Nephron progenitor cell (in vitro differentiated cells): ENCODE measurements around the gene SPSB2.
A peak's percentile ranks its signal among the peaks of the same experiment; 100 is the strongest.
"Not testable (repeated sequence)": the region's sequence is repeated elsewhere in the genome, so short reads cannot be mapped to it uniquely, and the experiment has no call there.

Experiments
- DNase-seq: peaks from one replicate; pipeline ENCODE4 v3.0.0; 2021
- H3K27ac Mint-ChIP-seq: 2 replicates; pipeline ENCODE4 v1.8.0; 2021; ENCODE audit warnings: mild to moderate bottlenecking, moderate library complexity, mixed read lengths
- H3K27me3 Mint-ChIP-seq: 2 replicates; pipeline ENCODE4 v1.8.0; 2021; ENCODE audit warnings: mild to moderate bottlenecking, low read depth, mixed read lengths; ENCODE audit not compliant: poor library complexity
- H3K36me3 Mint-ChIP-seq: 2 replicates; pipeline ENCODE4 v1.8.0; 2021; ENCODE audit warnings: low read depth, mixed read lengths
- H3K4me1 Mint-ChIP-seq: 2 replicates; pipeline ENCODE4 v1.8.0; 2021; ENCODE audit warnings: mixed read lengths
- H3K4me3 Mint-ChIP-seq: 2 replicates; pipeline ENCODE4 v1.8.0; 2021; ENCODE audit warnings: mild to moderate bottlenecking, moderate library complexity, mixed read lengths
- H3K9me3 Mint-ChIP-seq: 2 replicates; pipeline ENCODE4 v1.8.0; 2021; ENCODE audit warnings: mild to moderate bottlenecking, moderate library complexity, mixed read lengths
- CTCF ChIP-seq: fragments of 200-600 bp; sonication (generic); IDR thresholded peaks from 2 replicates; pipeline ENCODE4 v1.5.0; 2021; ENCODE audit warnings: antibody characterized with exemption

The SPSB2 gene

GRCh38 chr12:6909421-6910145 lies 36.5 kb upstream of the SPSB2 start:
- no peaks in the 10 kb centered on the region for H3K36me3 Mint-ChIP-seq
- H3K4me1 Mint-ChIP-seq = peaks cover 17% of the 10 kb centered on the region
- H3K4me3 Mint-ChIP-seq = no peak overlapping the region
- no peak for DNase-seq
- no peak for TF ChIP-seq CTCF
- no peak overlapping the region for H3K27ac Mint-ChIP-seq
- H3K27me3 Mint-ChIP-seq = peaks cover 37% of the 10 kb centered on the region
- no peaks in the 10 kb centered on the region for H3K9me3 Mint-ChIP-seq

- H3K4me3 Mint-ChIP-seq, H3K27ac Mint-ChIP-seq, H3K36me3 Mint-ChIP-seq, DNase-seq, H3K9me3 Mint-ChIP-seq, H3K4me1 Mint-ChIP-seq: not testable (repeated sequence)
- H3K27me3 Mint-ChIP-seq = peaks cover 35% of the 10 kb centered on the region
These were observed 35.0 kb upstream of the SPSB2 start for GRCh38 chr12:6908141-6908540.

GRCh38 chr12:6905414-6906040 lies 32.4 kb upstream of the SPSB2 start:
- H3K4me3 Mint-ChIP-seq = no peak overlapping the region
- no peaks in the 10 kb centered on the region for H3K9me3 Mint-ChIP-seq
- TF ChIP-seq CTCF = no peak
- no peak overlapping the region for H3K27ac Mint-ChIP-seq
- H3K27me3 Mint-ChIP-seq = peaks cover 17% of the 10 kb centered on the region
- DNase-seq = no peak
- H3K36me3 Mint-ChIP-seq = no peaks in the 10 kb centered on the region
- no peaks in the 10 kb centered on the region for H3K4me1 Mint-ChIP-seq

- Mint-ChIP-seq H3K4me3 (no peak within 1 kb of the TSS), H3K36me3 (no peaks in the 10 kb centered on the region), H3K27me3 (peaks cover 13% of the 10 kb centered on the region), H3K4me1 (peaks cover 4% of the 10 kb centered on the region), H3K9me3 (no peaks in the 10 kb centered on the region), H3K27ac (peak within 1 kb of the TSS; percentile 66)
- TF ChIP-seq CTCF = no peak
- peak; percentile 98 for DNase-seq
These were observed 31.5 kb upstream of the SPSB2 start, which contains the start of gene LRRC23 for GRCh38 chr12:6904280-6905276. Gene LRRC23, plus strand, starts transcription at chr12:6904822. Its CDS starts 812 bp downstream, at chr12:6905634.

- DNase-seq = no peak
- no peak overlapping the region for H3K4me3 Mint-ChIP-seq
These were observed 30.6 kb upstream of the SPSB2 start for GRCh38 chr12:6903722-6904121.

More at GRCh38 chr12:6903722-6904121, 30.6 kb upstream of the SPSB2 start:
- H3K9me3 Mint-ChIP-seq = no peaks in the 10 kb centered on the region
- H3K4me1 Mint-ChIP-seq = peaks cover 7% of the 10 kb centered on the region
- TF ChIP-seq CTCF = no peak
- peak overlapping the region; percentile 66 for H3K27ac Mint-ChIP-seq
- H3K27me3 Mint-ChIP-seq = peaks cover 12% of the 10 kb centered on the region
- no peaks in the 10 kb centered on the region for H3K36me3 Mint-ChIP-seq
